ENCODE results near the gene AKNA. TPM values are rescaled to one million over a fixed set of nuclear protein-coding genes. Genes with fewer than 3 reads are reported as not detected.
"Not testable (repeated sequence)": the region's sequence is repeated elsewhere in the genome, so short reads cannot be mapped to it uniquely, and the experiment has no call there.

The AKNA gene
- total RNA-seq, 1 donor: 11.2 TPM

GRCh38 chr9:114330636-114331035, 57.1 kb downstream of the AKNA start:
- H3K4me3 ChIP-seq (ENCODE audit: low read depth, low read length): no peak overlapping the region
- no peak for TF ChIP-seq CTCF (IDR thresholded peaks at IDR 0.05; ENCODE audit: insufficient read depth, low read depth, low read length)
- no peak for DNase-seq (ENCODE audit: low read depth)

GRCh38 chr9:114329625-114330022, 58.2 kb downstream of the AKNA start, which contains the start of gene ORM2:
Gene ORM2 (plus strand): TSS chr9:114329869. CDS start chr9:114329905, 36 bp downstream.
- not testable (repeated sequence) for DNase-seq (ENCODE audit: low read depth); H3K4me3 ChIP-seq (ENCODE audit: low read depth, low read length)

DNA sequence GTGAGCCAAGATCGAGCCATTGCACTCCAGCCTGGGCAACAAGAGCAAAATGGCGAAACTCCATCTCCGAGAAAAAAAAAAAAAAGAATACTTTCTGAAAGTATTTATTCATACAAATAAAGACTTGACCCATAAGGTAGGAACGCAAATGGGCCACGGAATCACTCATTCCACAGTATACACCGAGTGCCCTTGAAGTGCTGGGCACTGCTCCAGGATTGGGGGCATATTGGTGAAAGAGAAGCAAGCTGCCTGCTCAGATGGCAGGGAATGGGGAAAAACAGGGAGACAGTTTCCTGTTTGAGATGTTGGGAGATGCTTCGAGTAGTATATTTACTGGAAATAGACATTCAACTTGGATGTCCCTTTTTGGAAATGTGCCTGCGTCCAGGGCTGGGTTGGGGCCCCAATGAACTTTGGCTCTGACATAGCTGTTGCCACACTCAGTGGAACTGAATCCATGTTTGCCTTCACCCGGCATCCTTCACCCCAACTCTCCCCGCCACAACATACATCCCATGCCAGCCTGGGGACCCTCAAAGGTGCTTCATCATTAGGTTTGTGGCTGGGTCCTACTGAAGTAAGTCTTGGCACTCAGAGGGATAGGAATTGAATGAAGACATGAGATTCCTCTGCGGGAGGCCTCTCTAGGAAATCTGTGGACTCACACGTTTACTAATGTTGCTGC, 58.7 kb downstream of the AKNA start:
- DNase-seq (ENCODE audit: low read depth); H3K4me3 ChIP-seq (ENCODE audit: low read depth, low read length): not testable (repeated sequence)

GRCh38 chr9:114328357-114328820, 59.4 kb downstream of the AKNA start:
- DNase-seq (ENCODE audit: low read depth): not testable (repeated sequence)

GRCh38 chr9:114327749-114328148, 60.0 kb downstream of the AKNA start:
- TF ChIP-seq CTCF (IDR thresholded peaks at IDR 0.05; ENCODE audit: insufficient read depth, low read depth, low read length): no peak
- no peak overlapping the region for H3K4me3 ChIP-seq (ENCODE audit: low read depth, low read length)
- DNase-seq (ENCODE audit: low read depth): no peak

More at GRCh38 chr9:114328357-114328820, 59.4 kb downstream of the AKNA start:
- not testable (repeated sequence) for H3K4me3 ChIP-seq (ENCODE audit: low read depth, low read length)

- not testable (repeated sequence) for H3K4me3 ChIP-seq (ENCODE audit: low read depth, low read length); DNase-seq (ENCODE audit: low read depth)
Measured at GRCh38 chr9:114325684-114326254, 62.0 kb downstream of the AKNA start.

GRCh38 chr9:114324965-114325364, 62.8 kb downstream of the AKNA start:
- H3K4me3 ChIP-seq (ENCODE audit: low read depth, low read length); DNase-seq (ENCODE audit: low read depth): not testable (repeated sequence)

- DNase-seq (ENCODE audit: low read depth): no peak
- TF ChIP-seq CTCF (IDR thresholded peaks at IDR 0.05; ENCODE audit: insufficient read depth, low read depth, low read length): no peak
- H3K4me3 ChIP-seq (ENCODE audit: low read depth, low read length): no peak overlapping the region
Measured at GRCh38 chr9:114324492-114324891, 63.3 kb downstream of the AKNA start.

GRCh38 chr9:114323849-114324248, 63.9 kb downstream of the AKNA start:
- not testable (repeated sequence) for DNase-seq (ENCODE audit: low read depth); H3K4me3 ChIP-seq (ENCODE audit: low read depth, low read length)

DNA sequence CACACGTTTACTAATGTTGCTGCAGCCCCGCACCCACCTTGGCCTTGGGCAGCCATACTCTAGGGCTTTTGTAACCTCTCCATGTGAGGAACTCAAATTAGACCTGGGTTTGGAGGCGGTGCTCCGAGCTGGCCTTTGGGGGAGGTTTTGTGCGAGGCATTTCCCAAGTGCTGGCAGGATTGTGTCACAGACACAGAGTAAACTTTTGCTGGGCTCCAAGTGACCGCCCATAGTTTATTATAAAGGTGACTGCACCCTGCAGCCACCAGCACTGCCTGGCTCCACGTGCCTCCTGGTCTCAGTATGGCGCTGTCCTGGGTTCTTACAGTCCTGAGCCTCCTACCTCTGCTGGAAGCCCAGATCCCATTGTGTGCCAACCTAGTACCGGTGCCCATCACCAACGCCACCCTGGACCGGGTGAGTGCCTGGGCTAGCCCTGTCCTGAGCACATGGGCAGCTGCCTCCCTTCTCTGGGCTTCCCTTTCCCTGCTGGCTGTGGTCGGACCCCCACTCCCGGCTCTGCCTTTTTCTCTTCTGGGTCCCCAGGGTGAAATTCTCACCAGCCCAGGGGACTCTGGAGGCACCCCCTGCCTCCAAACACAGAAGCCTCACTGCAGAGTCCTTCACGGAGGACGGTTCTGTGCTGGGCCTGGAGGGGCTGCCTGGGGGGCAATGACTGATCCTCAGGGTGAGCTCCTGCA, 64.8 kb downstream of the AKNA start, which contains the start of gene ORM1:
Gene ORM1 (plus strand): TSS at position 268 of the 701 bp plus-strand sequence. CDS start 36 bp downstream, at position 304.
- not testable (repeated sequence) for DNase-seq (ENCODE audit: low read depth); H3K4me3 ChIP-seq (ENCODE audit: low read depth, low read length)

DNA sequence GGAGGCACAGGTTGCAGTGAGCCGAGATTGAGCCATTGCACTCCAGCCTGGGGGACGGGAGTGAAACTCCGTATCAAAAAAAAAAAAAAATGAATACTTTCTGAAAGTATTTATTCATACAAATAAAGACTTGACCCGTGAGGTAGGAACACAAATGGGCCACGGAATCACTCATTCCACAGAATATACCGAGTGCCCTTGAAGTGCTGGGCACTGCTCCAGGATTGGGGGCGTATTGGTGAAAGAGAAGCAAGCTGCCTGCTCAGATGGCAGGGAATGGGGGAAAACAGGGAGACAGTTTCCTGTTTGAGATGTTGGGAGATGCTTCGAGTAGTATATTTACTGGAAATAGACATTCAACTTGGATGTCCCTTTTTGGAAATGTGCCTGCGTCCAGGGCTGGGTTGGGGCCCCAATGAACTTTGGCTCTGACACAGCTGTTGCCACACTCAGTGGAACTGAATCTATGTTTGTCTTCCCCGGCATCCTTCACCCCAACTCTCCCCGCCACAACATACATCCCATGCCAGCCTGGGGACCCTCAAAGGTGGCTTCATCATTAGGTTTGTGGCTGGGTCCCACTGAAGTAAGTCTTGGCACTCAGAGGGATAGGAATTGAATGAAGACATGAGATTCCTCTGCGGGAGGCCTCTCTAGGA, 65.5 kb downstream of the AKNA start:
- not testable (repeated sequence) for H3K4me3 ChIP-seq (ENCODE audit: low read depth, low read length); DNase-seq (ENCODE audit: low read depth)

Measured in fibroblast of villous mesenchyme (primary cell).